HCT116 (cell line): ENCODE data around the gene MAPKBP1. TPM values are rescaled to one million over a fixed set of nuclear protein-coding genes. Genes with fewer than 3 reads are reported as not detected.

Experiments used
- ATAC-seq: fragments of 200-7000 bp; cut with Tn5 transposase; 2 replicates; pipeline ENCODE4 v1.9.1; 2020; ENCODE audit warnings: mild to moderate bottlenecking, moderate library complexity
- BruUV-seq: library from RNA; stranded (reverse); fragments of 400-500 nt; replicated peaks from 2 replicates; lab custom pipeline; 2021; lab: Mats Ljungman, UMichigan
- CTCF ChIA-PET: fragments of 300-600 bp; sonication (Branson Sonifier 250); formaldehyde crosslinking; loops from one replicate; lab custom pipeline; 2021; ENCODE audit warnings: antibody characterized with exemption; lab: Charles Lee
- POLR2A ChIA-PET: fragments of 300-600, 350-600 bp; sonication (Branson Sonifier 250); formaldehyde crosslinking; loops from one replicate; lab custom pipeline; 2021; ENCODE audit warnings: antibody characterized with exemption; lab: Charles Lee
- RAD21 ChIA-PET, 2 experiments: fragments of 300-600 bp; sonication (Branson Sonifier 250); formaldehyde crosslinking; loops; one replicate each; lab custom pipeline; 2023; ENCODE audit warnings: low total read pairs in 2 of 2; ENCODE audit not compliant: uncharacterized antibody in 2 of 2, unreplicated experiment in 2 of 2, low non-redundant PET in 1 of 2; lab: Charles Lee
- DNase-seq: peaks from one replicate; pipeline ENCODE4 v3.0.0-alpha.2; 2010; ENCODE audit warnings: low read depth, low spot score
- H2AFZ ChIP-seq: fragments of 200-600 bp; shearing (Covaris generic), sonication (generic); 2 replicates; pipeline ENCODE4 v1.6.1; 2017; ENCODE audit warnings: low read depth, mixed run types, mixed read lengths, antibody characterized with exemption, low read length; ENCODE audit not compliant: poor library complexity, severe bottlenecking
- H3K27ac ChIP-seq: 2 replicates; pipeline ENCODE4 v1.5.1; 2012; ENCODE audit warnings: low read depth, low read length
- H3K27me3 ChIP-seq: fragments of 200-600 bp; sonication (generic); 2 replicates; pipeline ENCODE4 v1.6.1; 2016; ENCODE audit warnings: mixed run types, low read length, mixed read lengths; ENCODE audit not compliant: insufficient read depth
- H3K36me3 ChIP-seq, 2 experiments: fragments of 200-500 bp in 1 of 2; fragments of 200-600 bp in 1 of 2; sonication (Bioruptor generic) in 1 of 2; sonication (generic) in 1 of 2; 2 replicates each; pipeline versions ENCODE4 v1.5.1 to v1.6.1; 2014 to 2016; ENCODE audit warnings: low read length in 2 of 2, inconsistent platforms in 1 of 2, mixed read lengths in 1 of 2, mixed run types in 1 of 2; ENCODE audit not compliant: insufficient read depth in 2 of 2, control insufficient read depth in 1 of 2
- H3K4me1 ChIP-seq, 2 experiments: fragments of 200-600 bp in 1 of 2; sonication (generic) in 1 of 2; 2 replicates each; pipeline versions ENCODE4 v1.5.1 to v1.6.1; 2012 to 2017; ENCODE audit warnings: low read length in 2 of 2, inconsistent platforms in 1 of 2, mild to moderate bottlenecking in 1 of 2, mixed read lengths in 1 of 2, mixed run types in 1 of 2, moderate library complexity in 1 of 2; ENCODE audit not compliant: insufficient read depth in 2 of 2, control insufficient read depth in 1 of 2
- H3K4me2 ChIP-seq: fragments of 200-600 bp; sonication (generic); 2 replicates; pipeline ENCODE4 v1.6.1; 2017; ENCODE audit warnings: mixed run types, low read length, mixed read lengths
- H3K4me3 ChIP-seq, 2 experiments: fragments of 200-600 bp in 1 of 2; sonication (generic) in 1 of 2; replicated peaks in 1 of 2; 2 replicates each; pipeline ENCODE4 v1.5.1; 2011 to 2016; ENCODE audit warnings: low read length in 2 of 2, control low read depth in 1 of 2, low read depth in 1 of 2, mild to moderate bottlenecking in 1 of 2, mixed read lengths in 1 of 2, mixed run types in 1 of 2
- H3K79me2 ChIP-seq: fragments of 200-600 bp; sonication (generic); 2 replicates; pipeline ENCODE4 v1.6.1; 2017; ENCODE audit warnings: mild to moderate bottlenecking, mixed run types, low read length, moderate library complexity, mixed read lengths; ENCODE audit not compliant: insufficient read depth
- H3K9ac ChIP-seq: fragments of 200-600 bp; sonication (generic); 2 replicates; pipeline ENCODE4 v1.6.1; 2016; ENCODE audit warnings: low read length, mixed read lengths
- H3K9me2 ChIP-seq: fragments of 200-600 bp; sonication (generic), shearing (Covaris generic); 2 replicates; pipeline ENCODE4 v1.6.1; 2017; ENCODE audit warnings: mixed run types, mild to moderate bottlenecking, moderate library complexity; ENCODE audit not compliant: insufficient read depth
- H3K9me3 ChIP-seq, 2 experiments: fragments of 200-500 bp in 1 of 2; fragments of 200-600 bp in 1 of 2; sonication (Bioruptor generic) in 1 of 2; sonication (generic) in 1 of 2; 2 replicates each; pipeline ENCODE4 v1.6.1; 2014 to 2017; ENCODE audit warnings: low read length in 2 of 2, mixed read lengths in 2 of 2, inconsistent platforms in 1 of 2, low read depth in 1 of 2, mild to moderate bottlenecking in 1 of 2, mixed run types in 1 of 2, moderate library complexity in 1 of 2; ENCODE audit not compliant: control insufficient read depth in 1 of 2, insufficient read depth in 1 of 2
- H4K20me1 ChIP-seq: fragments of 200-600 bp; sonication (generic), shearing (Covaris generic); 2 replicates; pipeline ENCODE4 v1.6.1; 2017; ENCODE audit warnings: mixed run types, mild to moderate bottlenecking, moderate library complexity; ENCODE audit not compliant: insufficient read depth
- ATF3 ChIP-seq: IDR thresholded peaks from 2 replicates; pipeline ENCODE4 v1.6.1; 2012
- CBX3 ChIP-seq: IDR thresholded peaks from 2 replicates; pipeline ENCODE4 v1.6.1; 2012; ENCODE audit warnings: low read depth
- CEBPB ChIP-seq: IDR thresholded peaks from 2 replicates; pipeline ENCODE4 v1.6.1; 2012; ENCODE audit warnings: low read depth
- CTCF ChIP-seq, 3 experiments: fragments of 200-600 bp in 1 of 3; sonication (generic) in 1 of 3; IDR thresholded peaks in 2 of 3; conservative IDR thresholded peaks in 1 of 3; 2 replicates each; pipeline ENCODE4 v1.5.1; 2012 to 2017; ENCODE audit warnings: low read depth in 2 of 3, low read length in 2 of 3, antibody characterized with exemption in 1 of 3, borderline replicate concordance in 1 of 3, control low read depth in 1 of 3, mild to moderate bottlenecking in 1 of 3, mixed read lengths in 1 of 3, mixed run types in 1 of 3, moderate library complexity in 1 of 3; ENCODE audit not compliant: insufficient read depth in 1 of 3
- EGR1 ChIP-seq: IDR thresholded peaks from 2 replicates; pipeline ENCODE4 v1.6.1; 2012; ENCODE audit warnings: low read depth
- EZH2phosphoT487 ChIP-seq: fragments of 200-600 bp; IDR thresholded peaks from 2 replicates; pipeline ENCODE4 v1.6.1; 2018; ENCODE audit warnings: antibody characterized with exemption, borderline replicate concordance
- POLR2AphosphoS5 ChIP-seq: IDR thresholded peaks from 2 replicates; pipeline ENCODE4 v1.6.1; 2011; ENCODE audit warnings: mild to moderate bottlenecking, low read depth, low read length, moderate library complexity
- RAD21 ChIP-seq: IDR thresholded peaks from 2 replicates; pipeline ENCODE4 v1.6.1; 2012; ENCODE audit warnings: low read depth, mild to moderate bottlenecking
- REST ChIP-seq: IDR thresholded peaks from 2 replicates; pipeline ENCODE4 v1.6.1; 2012; ENCODE audit warnings: low read depth
- TCF7L2 ChIP-seq: IDR thresholded peaks from 2 replicates; pipeline ENCODE4 v1.7.0; 2011; ENCODE audit warnings: borderline replicate concordance, inconsistent platforms; ENCODE audit not compliant: insufficient read depth, insufficient read length; ENCODE audit errors: extremely low read depth
- YY1 ChIP-seq: IDR thresholded peaks from 2 replicates; pipeline ENCODE4 v1.6.1; 2011; ENCODE audit warnings: low read length, low read depth, moderate library complexity, mild to moderate bottlenecking; ENCODE audit not compliant: insufficient replicate concordance; ENCODE audit errors: extremely low read depth
- ZBTB33 ChIP-seq: IDR thresholded peaks from 2 replicates; pipeline ENCODE4 v1.6.1; 2011; ENCODE audit warnings: mild to moderate bottlenecking, low read length, moderate library complexity; ENCODE audit not compliant: insufficient replicate concordance; ENCODE audit errors: extremely low read depth
- ZFX ChIP-seq: fragments of 450-650 bp; IDR thresholded peaks from 2 replicates; pipeline ENCODE4 v1.6.1; 2017
- ZNF274 ChIP-seq: fragments of 200-500 bp; sonication (Bioruptor generic); IDR thresholded peaks from 2 replicates; pipeline ENCODE4 v1.6.1; 2014; ENCODE audit warnings: mild to moderate bottlenecking, low read depth, low read length, inconsistent platforms
- intact Hi-C: fragments of 100-400 bp; cut with micrococcal nuclease; formaldehyde crosslinking; loops from 2 replicates; pipeline ENCODE4 v1.10.0; 2022
- total RNA-seq: library from RNA; stranded (reverse); gene quantifications from one replicate; pipeline ENCODE4 v1.2.1, GENCODE V29; 2021; ENCODE audit not compliant: unreplicated experiment

Gene MAPKBP1
- total RNA-seq, 1 experiment from 2014 or later: 21.3 TPM

GRCh38 chr15:41812820-41813375 is 38.6 kb downstream of the MAPKBP1 start:
- no peak for TF ChIP-seq ZBTB33
- TF ChIP-seq ATF3: no peak
- TF ChIP-seq CTCF (IDR thresholded peaks at IDR 0.05 in 2 of 3, conservative IDR thresholded peaks at IDR 0.05 in 1 of 3; ENCODE audit: borderline replicate concordance in 1 of 3, insufficient read depth in 1 of 3, low read depth in 2 of 3, low read length in 2 of 3): no peak
- no peak for TF ChIP-seq CBX3
- TF ChIP-seq YY1: no peak
- TF ChIP-seq POLR2AphosphoS5: no peak
- no peak for TF ChIP-seq ZNF274
- no peak for TF ChIP-seq TCF7L2
- no peak for TF ChIP-seq REST
- no peak for TF ChIP-seq ZFX
- TF ChIP-seq EZH2phosphoT487: no peak
- no peak for TF ChIP-seq EGR1
- TF ChIP-seq RAD21: no peak
- no peak for TF ChIP-seq CEBPB
- Histone ChIP-seq H3K4me2 (no peak overlapping the region), H3K27ac (no peak overlapping the region), H2AFZ (no peak overlapping the region), H3K4me3 (no peak overlapping the region), H3K4me1 (peaks cover 0 to 8% of the 10 kb centered on the region in 2 experiments; a peak in 2 of 4 replicates), H3K9me2 (no peaks in the 10 kb centered on the region), H3K9ac (no peak overlapping the region), H3K36me3 (peaks cover 0 to 7% of the 10 kb centered on the region in 2 experiments; a peak in 2 of 4 replicates), H3K9me3 (no peaks in the 10 kb centered on the region), H3K79me2 (no peaks in the 10 kb centered on the region), H4K20me1 (no peaks in the 10 kb centered on the region), H3K27me3 (no peaks in the 10 kb centered on the region)
- ChIA-PET RAD21 (no interaction called here), CTCF (interaction anchor here (2.6 to 5.7 kb wide), 3 partner anchors 40 to 347 kb away, joined by 21 to 125 read pairs (median 28); partner anchors contain the start of gene MAPKBP1), POLR2A (no interaction called here)
- ATAC-seq (no peak), DNase-seq (no peak)
- intact Hi-C loops: no loop called here
- BruUV-seq: no TSS peak
